ENCODE measurements around the gene TMPRSS6.

TMPRSS6 gene

GRCh38 chr22:37063431-37064420 lies 45.8 kb downstream of the TMPRSS6 start:
- no peak for DNase-seq

DNA sequence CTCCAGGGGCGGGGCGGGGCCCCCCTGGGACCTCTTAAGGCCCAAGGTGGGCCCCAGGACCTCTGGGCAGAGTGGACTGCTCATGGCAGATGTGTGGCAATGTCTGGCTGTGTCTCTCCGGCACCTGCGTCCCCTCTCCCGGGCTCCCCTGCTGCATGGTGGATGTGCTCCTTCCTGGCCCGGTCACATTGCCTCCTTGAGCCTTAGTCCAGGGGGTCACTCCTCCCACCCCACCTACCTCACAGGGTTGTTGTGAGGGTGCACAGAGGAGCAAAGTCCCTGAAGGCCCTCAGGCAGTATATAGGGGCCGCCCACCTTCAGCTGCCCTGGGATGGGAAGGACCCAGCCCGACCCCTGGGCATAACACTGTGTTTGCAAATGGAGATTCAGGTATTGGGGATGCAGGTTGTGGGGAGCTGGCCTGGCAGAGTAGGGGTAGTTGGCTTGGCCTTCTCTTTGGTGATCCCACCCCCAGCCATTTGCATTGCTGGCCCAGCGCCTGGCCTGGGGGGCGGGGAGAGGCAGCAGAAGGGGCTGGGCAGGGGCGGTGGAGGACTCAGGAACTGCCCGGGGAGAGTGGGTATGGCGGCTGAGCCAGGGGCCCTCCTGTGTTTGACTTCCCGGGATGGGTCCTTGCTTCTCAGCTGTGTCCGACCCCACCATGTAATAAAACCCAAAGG lies 46.7 kb downstream of the TMPRSS6 start:
- no peak for DNase-seq

DNA sequence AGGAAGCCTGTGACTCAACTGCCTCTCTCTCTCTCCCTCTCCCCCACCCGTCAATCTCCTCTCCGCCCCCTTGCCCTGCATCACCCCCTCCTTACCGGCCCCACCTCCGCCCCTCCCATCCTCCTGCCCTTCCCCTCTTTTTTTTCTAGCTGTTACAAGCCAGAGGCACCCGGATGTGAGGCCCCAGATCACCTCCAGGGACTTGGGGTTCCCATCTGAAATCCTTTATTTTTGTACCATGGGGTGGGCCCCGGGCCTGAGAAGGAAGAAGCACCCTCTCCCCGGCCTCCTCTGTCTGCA lies 47.2 kb downstream of the TMPRSS6 start:
- DNase-seq, result no peak

GRCh38 chr22:37061611-37062375 lies 47.7 kb downstream of the TMPRSS6 start:
- no peak for DNase-seq

DNA sequence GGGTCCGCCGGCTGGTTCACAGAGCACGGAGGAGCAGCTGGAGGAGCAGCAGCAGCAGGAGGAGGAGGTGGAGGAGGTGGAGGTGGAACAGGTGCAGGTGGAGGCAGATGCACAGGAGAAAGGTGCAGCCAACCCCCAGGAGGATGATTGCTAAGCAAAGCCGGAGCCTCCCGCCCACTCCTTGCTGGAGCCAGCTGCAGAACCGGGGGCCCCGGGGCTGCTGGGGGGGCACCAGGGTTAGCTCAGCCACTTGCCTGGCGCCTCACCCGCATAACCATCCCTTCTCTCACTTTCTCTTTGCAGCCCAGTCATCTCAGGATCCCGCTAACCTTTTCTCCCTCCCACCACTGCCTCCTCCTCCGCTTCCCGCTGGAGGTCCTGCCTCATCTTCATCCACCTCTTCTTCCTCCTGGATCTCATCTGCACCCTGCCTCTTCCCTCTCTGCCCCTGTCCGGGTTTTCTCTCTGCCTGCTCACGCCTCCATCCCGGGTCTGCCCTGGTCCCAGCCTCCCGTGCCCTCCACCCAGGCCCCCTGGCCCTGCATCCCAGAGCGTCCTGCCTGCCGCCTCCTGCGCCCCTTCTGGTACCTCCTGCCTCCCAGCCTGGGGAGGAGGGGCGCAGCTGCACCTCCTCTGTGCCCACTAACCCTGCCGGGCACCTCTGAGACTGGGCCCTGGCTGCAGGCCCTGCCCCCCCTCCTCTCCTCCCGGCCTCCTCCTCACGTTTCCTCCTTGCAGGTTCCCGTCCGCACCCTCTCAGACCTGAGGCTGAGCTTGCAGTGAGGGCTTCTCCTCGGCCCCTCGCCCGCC lies 48.5 kb downstream of the TMPRSS6 start:
- no peak for DNase-seq

DNA sequence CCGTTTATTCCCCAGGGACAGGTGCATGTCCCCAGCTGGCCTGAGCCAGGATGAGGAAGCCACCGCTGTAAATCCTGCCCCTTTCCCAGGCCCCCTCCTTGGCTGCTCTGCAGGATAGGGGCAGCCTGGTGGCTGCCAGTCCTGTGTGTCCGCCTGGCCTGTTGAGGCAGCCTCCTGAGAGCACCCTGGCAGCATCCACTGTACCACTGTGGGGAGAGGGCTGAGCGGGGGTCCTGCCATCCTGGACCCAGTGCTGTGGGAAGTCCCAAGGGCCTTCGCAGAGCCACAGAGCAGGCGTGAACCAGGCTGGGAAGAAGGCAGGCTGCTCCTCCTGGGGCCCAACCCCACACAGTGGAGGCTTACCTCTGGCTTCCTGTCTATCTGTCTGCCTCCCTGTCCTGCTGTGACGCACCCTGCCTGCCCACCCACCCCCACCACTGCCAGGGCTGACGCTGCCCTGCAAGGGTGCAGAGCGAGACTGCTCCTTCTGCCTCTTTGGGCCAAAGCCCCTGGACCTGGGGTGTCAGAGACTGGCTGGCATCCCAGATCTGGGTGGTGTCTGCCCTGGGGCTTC lies 49.5 kb downstream of the TMPRSS6 start:
- no peak for DNase-seq

GRCh38 chr22:37058917-37059701 lies 50.4 kb downstream of the TMPRSS6 start:
- DNase-seq, result no peak

DNA sequence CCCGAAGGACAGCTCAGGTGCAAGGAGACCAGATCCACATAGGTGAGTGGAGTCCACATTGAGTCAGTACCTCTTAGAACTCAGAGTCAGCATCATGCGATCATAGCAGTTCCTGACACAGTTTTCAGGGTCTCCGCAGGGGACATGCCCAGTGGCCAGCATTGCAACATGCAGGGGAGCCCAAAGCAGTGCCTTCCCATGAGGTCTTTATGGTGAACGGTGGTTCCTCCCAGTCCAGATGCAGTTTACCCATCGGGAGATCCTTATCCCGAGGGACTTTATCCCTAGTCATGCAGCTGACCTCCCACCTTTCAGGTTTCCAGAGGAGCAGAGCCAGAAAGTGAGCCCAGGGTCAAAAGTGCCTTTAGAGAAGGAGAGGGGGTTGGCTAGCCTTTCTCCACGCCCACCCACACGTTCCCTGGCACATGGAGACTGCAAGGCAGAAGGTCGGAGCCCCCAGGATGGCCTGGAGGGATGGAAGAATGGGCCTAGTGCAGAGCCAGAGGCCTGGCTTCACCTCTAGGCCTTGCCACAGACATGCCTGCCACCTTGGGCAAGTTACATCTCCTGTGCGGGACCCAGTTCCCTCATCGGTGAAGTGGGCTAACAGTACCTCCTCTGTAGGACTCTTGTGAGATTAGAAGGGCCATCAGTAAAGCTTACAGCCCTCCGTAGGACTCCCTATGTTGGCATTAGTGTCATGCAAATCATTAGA lies 51.6 kb downstream of the TMPRSS6 start:
- DNase-seq, result no peak

GRCh38 chr22:37057226-37057625 lies 52.3 kb downstream of the TMPRSS6 start:
- no peak for DNase-seq

- no peak for DNase-seq
Measured at GRCh38 chr22:37056246-37056645, 53.3 kb downstream of the TMPRSS6 start.

- no peak for DNase-seq
Measured at GRCh38 chr22:37054600-37055365, 54.7 kb downstream of the TMPRSS6 start.

GRCh38 chr22:37054056-37054395 lies 55.5 kb downstream of the TMPRSS6 start:
- DNase-seq, result no peak

DNA sequence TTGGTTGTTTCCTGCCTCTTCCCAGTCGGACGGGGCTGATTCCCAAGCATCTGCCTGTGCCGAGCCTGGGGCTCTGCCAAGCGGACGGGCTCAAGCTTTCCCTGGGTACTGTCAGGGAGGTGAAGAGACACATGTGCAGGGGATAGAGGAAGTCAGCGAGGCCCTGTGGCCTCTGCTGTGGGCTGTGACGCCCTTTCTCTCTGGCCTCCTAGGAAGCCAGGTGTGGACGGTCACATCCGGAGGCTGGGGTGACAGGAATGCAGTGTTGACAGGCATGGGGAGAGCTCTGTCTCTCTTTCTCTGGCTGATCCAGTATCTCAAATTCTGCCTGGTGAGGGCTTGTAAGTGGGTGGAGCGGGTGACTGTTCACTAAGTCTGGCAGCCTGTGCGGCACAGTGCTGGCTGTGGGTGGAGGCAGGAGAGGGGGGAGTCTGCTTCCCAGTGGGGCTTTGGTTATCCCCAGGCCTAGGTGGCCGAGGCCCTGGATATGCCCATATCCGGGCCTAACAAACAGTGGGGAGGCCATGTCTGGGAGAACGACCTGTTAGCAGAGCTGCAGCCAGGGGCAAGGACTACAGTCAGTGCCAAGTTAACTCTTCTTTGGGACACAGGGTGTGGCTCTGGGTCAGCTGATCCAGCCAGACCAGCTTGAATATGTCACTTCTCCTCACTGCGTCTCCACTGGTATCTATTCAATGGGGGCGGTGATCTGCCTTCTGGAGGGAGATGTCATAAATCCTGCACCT lies 56.0 kb downstream of the TMPRSS6 start:
- DNase-seq, result no peak

DNA sequence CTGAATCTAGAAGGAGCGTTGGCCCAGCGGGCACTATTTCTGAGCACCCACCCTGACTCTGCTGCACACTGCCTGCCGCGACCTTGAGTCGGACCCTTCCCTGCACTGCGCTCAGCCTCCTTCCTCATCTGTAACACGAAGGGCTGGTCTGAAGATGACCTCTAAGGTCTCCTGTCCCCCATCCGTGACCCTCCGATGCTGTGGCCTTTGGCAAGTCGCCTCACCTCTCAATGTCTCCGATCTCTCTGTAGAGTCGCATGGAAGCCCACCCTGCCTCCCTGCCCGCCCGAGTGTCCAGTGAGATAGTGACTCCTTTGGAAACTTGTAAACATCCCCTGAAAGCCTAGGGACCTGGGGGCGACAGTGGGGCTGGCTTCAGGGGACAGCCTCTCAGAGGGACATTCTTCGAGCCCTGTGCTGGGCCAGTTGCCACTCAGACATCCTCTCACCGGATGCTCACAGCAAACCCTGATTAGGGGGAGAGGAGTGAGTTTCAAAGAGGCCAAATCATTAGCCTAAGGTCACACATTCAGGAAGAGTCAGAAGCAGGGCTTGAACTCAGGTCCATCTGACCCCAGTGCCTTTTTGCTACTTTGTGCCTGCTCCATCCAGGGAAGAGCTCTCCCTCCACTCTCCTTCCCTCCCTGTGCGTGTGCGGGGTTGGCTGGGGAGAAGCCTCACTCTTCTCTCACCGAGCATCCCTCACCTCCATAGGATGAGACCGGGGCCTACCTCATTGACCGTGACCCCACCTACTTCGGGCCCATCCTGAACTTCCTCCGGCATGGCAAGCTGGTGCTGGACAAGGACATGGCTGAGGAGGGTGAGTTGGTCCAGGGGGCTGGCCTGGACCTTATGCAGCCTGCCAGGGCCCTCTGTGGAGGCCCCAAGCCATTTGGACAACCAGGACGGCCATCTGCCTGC lies 56.9 kb downstream of the TMPRSS6 start:
- no peak for DNase-seq

- peak; percentile 78 for DNase-seq
Measured at GRCh38 chr22:37051391-37052385, 57.8 kb downstream of the TMPRSS6 start, which contains the start of gene KCTD17. Gene KCTD17, plus strand, starts transcription at chr22:37051742. Its CDS starts 19 bp downstream, at chr22:37051761.

DNA sequence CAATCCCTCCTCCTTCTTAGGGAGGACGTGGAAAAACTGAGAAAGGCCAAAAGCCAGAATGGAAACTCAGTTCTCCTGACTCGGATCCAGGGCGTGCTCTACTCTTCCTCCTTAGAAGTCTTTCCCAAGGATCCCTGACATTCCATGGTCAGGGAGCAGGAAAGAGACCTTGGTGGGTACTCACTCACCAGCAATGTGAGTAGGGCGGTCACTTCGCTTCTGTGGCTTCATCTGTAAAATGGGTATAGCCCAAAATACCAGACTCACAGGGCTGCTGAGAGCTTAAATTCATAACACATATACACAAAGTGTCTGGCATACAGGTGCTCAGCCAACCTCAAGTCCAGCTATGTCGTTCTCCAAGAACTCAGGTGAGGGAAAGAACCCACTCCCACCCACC lies 58.6 kb downstream of the TMPRSS6 start:
- no peak for DNase-seq

DNA sequence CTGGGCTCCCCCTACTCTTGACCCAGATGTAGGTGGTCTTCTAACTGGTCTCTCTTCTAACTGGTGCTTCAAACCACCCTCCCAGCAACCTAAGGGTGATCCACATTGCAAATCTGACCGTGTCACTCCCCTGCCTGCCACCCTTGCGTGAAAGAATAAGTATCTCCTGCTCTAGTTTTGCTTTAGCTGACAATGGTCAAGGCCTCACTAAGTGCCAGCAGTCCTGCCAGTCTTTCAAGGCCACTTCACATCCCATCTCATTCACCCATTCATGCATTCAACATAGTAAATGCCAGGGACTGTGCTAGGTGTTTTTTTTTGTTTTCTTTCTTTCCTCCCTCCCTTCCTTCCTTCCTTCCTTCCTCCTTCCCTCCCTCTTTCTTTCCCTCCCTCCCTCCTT lies 60.3 kb downstream of the TMPRSS6 start:
- DNase-seq, result no peak

Measured in suppressor macrophage treated with lipopolysaccharide for 4 hours (primary cell).